ENCODE measurements around the gene PREP. TPM values are rescaled to one million over a fixed set of nuclear protein-coding genes. Genes with fewer than 3 reads are reported as not detected.
"Not testable (repeated sequence)": the region's sequence is repeated elsewhere in the genome, so short reads cannot be mapped to it uniquely, and the experiment has no call there.

Gene PREP
- total RNA-seq, 4 donors from 2014 or later: 32.9 to 63.2 (median 41.2) TPM

DNA sequence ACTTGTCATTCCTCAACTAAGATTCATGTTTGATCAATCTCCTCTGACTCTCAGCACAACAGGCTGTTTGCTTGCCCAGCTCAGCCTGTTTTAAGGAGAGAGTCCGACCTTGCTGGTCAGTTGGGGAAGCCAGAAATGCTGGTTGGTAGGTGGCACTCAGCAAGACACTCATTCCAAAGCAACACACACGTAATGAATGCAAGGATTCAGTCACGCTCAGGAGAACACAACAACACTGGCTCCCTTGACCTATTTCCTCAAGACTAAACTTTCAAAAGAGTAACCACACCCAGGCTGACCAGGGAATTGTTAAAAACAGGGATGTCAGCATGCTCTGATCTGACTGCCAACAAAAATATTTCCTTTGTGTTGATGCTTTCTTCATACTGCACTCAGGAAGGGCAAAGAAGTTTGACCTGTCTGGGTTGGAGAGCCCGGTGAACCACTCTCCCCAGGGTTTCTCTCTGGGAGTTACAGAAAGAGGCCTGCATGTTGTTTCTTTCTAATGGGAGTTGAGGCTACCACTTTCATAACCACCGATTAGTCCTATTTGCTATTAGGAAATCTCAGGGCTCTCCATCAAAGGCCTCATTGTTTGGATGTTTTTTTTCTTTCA, 25.6 kb upstream of the PREP start:
- WGBS, 2 donors (ENCODE audit: low coverage in 1 of 2): 62 to 75% methylated on average over 5 of the region's 5 CpGs
- intact Hi-C loops (cut with DNase I; ENCODE audit: low total_unique reads) (loop anchor here (10.0 kb wide), 1 partner anchor 444 kb away; no protein-coding TSS in a partner anchor), in situ Hi-C loops (cut with MboI; ENCODE audit: low pct_ligation_motif_present in 1 of 4, low pct_unique_long_range_greater_than_20kb in 1 of 4, low sequenced_read_pairs in 3 of 4) (loop anchor here in 2 of 4 donors (5.0 to 25.0 kb wide), 3 partner anchors 341 to 1134 kb away; no protein-coding TSS in a partner anchor)
- Histone ChIP-seq H3K27ac (no peak overlapping the region), H3K4me3 (no peak overlapping the region), H3K9me3 (no peaks in the 10 kb centered on the region), H3K36me3 (no peaks in the 10 kb centered on the region), H3K27me3 (no peaks in the 10 kb centered on the region), H3K4me1 (no peaks in the 10 kb centered on the region)
- TF ChIP-seq EP300 (IDR thresholded peaks at IDR 0.05; ENCODE audit: low read depth) (no peak), POLR2AphosphoS5 (IDR thresholded peaks at IDR 0.05) (no peak), POLR2A (IDR thresholded peaks at IDR 0.05) (no peak)
- TF ChIP-seq, protein P1, sequence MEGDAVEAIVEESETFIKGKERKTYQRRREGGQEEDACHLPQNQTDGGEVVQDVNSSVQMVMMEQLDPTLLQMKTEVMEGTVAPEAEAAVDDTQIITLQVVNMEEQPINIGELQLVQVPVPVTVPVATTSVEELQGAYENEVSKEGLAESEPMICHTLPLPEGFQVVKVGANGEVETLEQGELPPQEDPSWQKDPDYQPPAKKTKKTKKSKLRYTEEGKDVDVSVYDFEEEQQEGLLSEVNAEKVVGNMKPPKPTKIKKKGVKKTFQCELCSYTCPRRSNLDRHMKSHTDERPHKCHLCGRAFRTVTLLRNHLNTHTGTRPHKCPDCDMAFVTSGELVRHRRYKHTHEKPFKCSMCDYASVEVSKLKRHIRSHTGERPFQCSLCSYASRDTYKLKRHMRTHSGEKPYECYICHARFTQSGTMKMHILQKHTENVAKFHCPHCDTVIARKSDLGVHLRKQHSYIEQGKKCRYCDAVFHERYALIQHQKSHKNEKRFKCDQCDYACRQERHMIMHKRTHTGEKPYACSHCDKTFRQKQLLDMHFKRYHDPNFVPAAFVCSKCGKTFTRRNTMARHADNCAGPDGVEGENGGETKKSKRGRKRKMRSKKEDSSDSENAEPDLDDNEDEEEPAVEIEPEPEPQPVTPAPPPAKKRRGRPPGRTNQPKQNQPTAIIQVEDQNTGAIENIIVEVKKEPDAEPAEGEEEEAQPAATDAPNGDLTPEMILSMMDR (IDR thresholded peaks at IDR 0.05): no peak
- DNase-seq: no peak

DNA sequence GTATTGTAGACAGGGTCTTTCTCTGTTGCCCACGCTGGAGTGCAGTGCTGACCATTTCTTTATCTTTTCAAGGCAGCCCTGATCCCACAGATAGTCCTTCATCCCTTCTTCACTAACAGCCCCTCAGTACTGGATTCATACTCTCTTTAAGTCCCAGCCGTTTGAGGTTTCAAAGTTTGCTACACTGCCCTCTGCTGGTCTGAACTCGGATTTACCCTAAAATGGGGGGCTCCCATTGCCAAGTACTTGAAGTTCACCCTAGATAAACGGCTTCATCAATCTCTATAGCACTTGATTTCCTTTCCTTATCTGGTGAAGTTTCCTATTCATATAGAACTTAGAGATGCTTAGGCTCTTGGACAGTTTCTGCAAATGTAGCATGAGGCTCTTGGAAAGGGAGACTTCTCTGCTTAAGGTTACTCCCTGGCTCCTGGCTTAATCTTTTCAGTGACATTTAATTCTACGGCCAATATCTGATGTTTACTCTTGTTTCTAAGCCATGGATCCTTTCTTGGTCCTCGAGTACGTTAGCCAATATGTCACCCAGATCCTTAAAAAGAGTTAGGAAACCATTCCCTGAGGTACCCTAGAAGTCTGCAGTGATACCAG, 21.4 kb upstream of the PREP start:
- TF ChIP-seq, protein P1 (IDR thresholded peaks at IDR 0.05): peak; percentile 58 to 71 (median 65)
- TF ChIP-seq EP300 (IDR thresholded peaks at IDR 0.05; ENCODE audit: low read depth): no peak
- Histone ChIP-seq H3K4me3 (no peak overlapping the region), H3K27ac (no peak overlapping the region), H3K4me1 (no peaks in the 10 kb centered on the region), H3K36me3 (no peaks in the 10 kb centered on the region), H3K27me3 (no peaks in the 10 kb centered on the region), H3K9me3 (no peaks in the 10 kb centered on the region)
- DNase-seq: peak; percentile 55
- in situ Hi-C loops (cut with MboI; ENCODE audit: low pct_ligation_motif_present in 1 of 4, low pct_unique_long_range_greater_than_20kb in 1 of 4, low sequenced_read_pairs in 3 of 4) (loop anchor here in 1 of 4 donors (10.0 kb wide), 1 partner anchor 339 kb away; no protein-coding TSS in a partner anchor), intact Hi-C loops (cut with DNase I; ENCODE audit: low total_unique reads) (loop anchor here (10.0 kb wide), 1 partner anchor 439 kb away; no protein-coding TSS in a partner anchor)
- 0 to 15% methylated on average over 4 to 7 of the region's 7 CpGs for WGBS, 2 donors (ENCODE audit: low coverage in 1 of 2)

DNA sequence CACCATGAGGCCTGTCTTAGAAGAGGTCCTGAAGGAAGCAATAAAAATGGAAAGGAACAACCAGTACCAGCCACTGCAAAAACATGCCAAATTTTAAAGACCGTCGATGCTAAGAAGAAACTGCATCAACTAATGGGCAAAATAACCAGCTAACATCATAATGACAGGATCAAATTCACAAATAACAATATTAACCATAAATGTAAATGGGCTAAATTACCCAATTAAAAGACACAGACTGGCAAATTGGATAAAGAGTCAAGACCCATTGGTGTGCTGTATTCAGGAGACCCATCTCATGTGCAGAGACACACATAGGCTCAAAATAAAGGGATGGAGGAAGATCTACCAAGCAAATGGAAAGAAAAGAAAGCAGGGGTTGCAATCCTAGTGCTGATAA, 14.1 kb upstream of the PREP start:
- intact Hi-C loops (cut with DNase I; ENCODE audit: low total_unique reads); H3K4me1 ChIP-seq; in situ Hi-C loops (cut with MboI; ENCODE audit: low pct_ligation_motif_present in 1 of 4, low pct_unique_long_range_greater_than_20kb in 1 of 4, low sequenced_read_pairs in 3 of 4); H3K27ac ChIP-seq; DNase-seq; H3K36me3 ChIP-seq; H3K27me3 ChIP-seq; H3K4me3 ChIP-seq: not testable (repeated sequence)
- H3K9me3 ChIP-seq: peaks cover 0 to 14% of the 10 kb centered on the region in 2 donors
- WGBS, 2 donors (ENCODE audit: low coverage in 1 of 2): 91 to 94% methylated on average over 2 of the region's 2 CpGs

DNA sequence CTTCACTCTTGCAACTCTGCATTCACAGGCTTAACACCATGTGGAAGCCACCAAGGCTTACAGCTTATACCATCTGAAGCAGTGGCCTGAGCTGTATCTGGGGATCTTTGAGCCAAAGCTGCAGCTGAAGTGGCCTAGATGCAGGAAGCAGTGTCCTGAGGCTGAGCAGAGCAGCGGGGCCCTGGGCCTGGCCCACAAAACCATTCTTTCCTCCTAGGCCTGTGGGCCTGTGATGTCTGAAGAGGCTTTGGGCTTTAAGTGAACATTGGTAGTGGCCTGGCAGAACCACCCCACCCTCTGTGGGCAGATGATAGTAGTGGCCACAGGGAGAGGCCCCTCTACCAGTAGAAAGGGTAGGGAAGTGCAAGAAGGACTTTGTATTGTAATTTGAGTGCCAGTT, 6.9 kb upstream of the PREP start:
- no peaks in the 10 kb centered on the region for H3K4me1 ChIP-seq
- no peak for DNase-seq
- H3K27me3 ChIP-seq: no peaks in the 10 kb centered on the region
- peaks cover 0 to 6% of the 10 kb centered on the region in 2 donors for H3K9me3 ChIP-seq
- H3K36me3 ChIP-seq: no peaks in the 10 kb centered on the region
- no peak overlapping the region for H3K4me3 ChIP-seq
- in situ Hi-C loops (cut with MboI; ENCODE audit: low pct_ligation_motif_present in 1 of 4, low pct_unique_long_range_greater_than_20kb in 1 of 4, low sequenced_read_pairs in 3 of 4): loop anchor here in 2 of 4 donors (10.0 kb wide), 1 partner anchor 315 kb away; no protein-coding TSS in a partner anchor
- intact Hi-C loops (cut with DNase I; ENCODE audit: low total_unique reads): no loop called here
- H3K27ac ChIP-seq: no peak overlapping the region
- no peak for TF ChIP-seq EP300 (IDR thresholded peaks at IDR 0.05; ENCODE audit: low read depth)
- TF ChIP-seq POLR2A (IDR thresholded peaks at IDR 0.05): no peak
- TF ChIP-seq, protein P1 (IDR thresholded peaks at IDR 0.05): no peak
- no peak for TF ChIP-seq POLR2AphosphoS5 (IDR thresholded peaks at IDR 0.05)
- no CpG with 5 or more reads among the region's 1 CpG for WGBS, 2 donors (ENCODE audit: low coverage in 1 of 2)
